Pancreas (tissue), 10 donors: ENCODE data around the gene OR5L2. TPM values are rescaled to one million over a fixed set of nuclear protein-coding genes. Genes with fewer than 3 reads are reported as not detected.

Experiments
- ATAC-seq, 4 donors: fragments of 200-7000 bp; cut with Tn5 transposase; one replicate each; pipeline versions ENCODE4 v1.8.0 to v1.9.1; 2020; ENCODE audit warnings: mild to moderate bottlenecking in 4 of 4, moderate library complexity in 4 of 4
- DNase-seq, 6 donors: peaks; one replicate each; pipeline ENCODE4 v3.0.0-alpha.2; 2020
- FAIRE-seq: peaks from 2 replicates; lab custom pipeline; 2012; peaks lifted over from hg19 to GRCh38; lab: Jason Lieb, UNC
- H3K27ac ChIP-seq, 4 donors: fragments of 200-600 bp; sonication (generic); 1 replicate in 3 of 4; 2 replicates in 1 of 4; pipeline versions ENCODE4 v1.5.0 to v1.8.0; 2020
- H3K27me3 ChIP-seq, 4 donors: fragments of 200-600 bp; one replicate each; pipeline ENCODE4 v1.8.0; 2021
- H3K36me3 ChIP-seq, 3 donors: fragments of 200-600 bp; sonication (generic) in 1 of 3; one replicate each; pipeline versions ENCODE4 v1.5.0 to v1.8.0; 2020 to 2021
- H3K4me1 ChIP-seq, 3 donors: fragments of 200-600 bp; one replicate each; pipeline ENCODE4 v1.8.0; 2021
- H3K4me3 ChIP-seq, 4 donors: fragments of 200-600 bp; sonication (generic) in 2 of 4; one replicate each; pipeline versions ENCODE4 v1.5.0 to v1.8.0; 2020 to 2021
- H3K9me3 ChIP-seq, 4 donors: fragments of 200-600 bp; one replicate each; pipeline ENCODE4 v1.8.0; 2021
- WGBS, 2 donors: extraction: QIAGEN DNeasy Blood & Tissue Kit; methylation state at CpG; one replicate each; pipeline ENCODE4 v1.1.7; 2013; 5-methylcytosine and 5-hydroxymethylcytosine counted together
- intact Hi-C, 3 donors: fragments of 100-400 bp; cut with DNase I; formaldehyde crosslinking; loops; one replicate each; pipeline versions ENCODE4 v1.11.1 to v1.14.2; 2022
- polyA plus RNA-seq, 2 donors: library from polyadenylated mRNA; stranded (reverse); fragments of 200-250 nt; gene quantifications; one replicate each; pipeline ENCODE4 v1.2.3, GENCODE V29; 2013
- total RNA-seq, 6 donors: library from RNA; stranded (reverse); fragmentation: NEBNext Ultra II Directional in 4 of 6; extraction: Animal tissue kit (Norgen Biotek cat#: 25700) in 4 of 6; gene quantifications; one replicate each; pipeline versions ENCODE4 v1.2.1 to v1.2.4, GENCODE V29; 2021 to 2023
- TF ChIP-seq, protein P1 (sequence below), 4 donors: fragments of 200-600 bp; sonication (generic) in 3 of 4; IDR thresholded peaks; one replicate each; pipeline versions ENCODE4 v1.5.0 to v1.8.0; 2021; ENCODE audit warnings: antibody characterized with exemption in 4 of 4
- donor health status: healthy with polysubstance abuse.
- donor health status: DM: no; HTN: no; CAD: no; lungs with moderate emphysema.
- donor health status: DM: no; HTN: no; CAD: no.
- donor health status: control.
- donor health status: control.
- donor health status: Bipolar disorder and iron deficiency.
- donor health status: DM: yes; HTN: yes; CAD: no.
- donor health status: DM: no; HTN: no; CAD: no.
- donor health status: DM: no; HTN: no; CAD: no.
- donor health status: DM: yes; HTN: yes; CAD: no.

The OR5L2 gene
- total RNA-seq (not detected), polyA plus RNA-seq (not detected)

DNA sequence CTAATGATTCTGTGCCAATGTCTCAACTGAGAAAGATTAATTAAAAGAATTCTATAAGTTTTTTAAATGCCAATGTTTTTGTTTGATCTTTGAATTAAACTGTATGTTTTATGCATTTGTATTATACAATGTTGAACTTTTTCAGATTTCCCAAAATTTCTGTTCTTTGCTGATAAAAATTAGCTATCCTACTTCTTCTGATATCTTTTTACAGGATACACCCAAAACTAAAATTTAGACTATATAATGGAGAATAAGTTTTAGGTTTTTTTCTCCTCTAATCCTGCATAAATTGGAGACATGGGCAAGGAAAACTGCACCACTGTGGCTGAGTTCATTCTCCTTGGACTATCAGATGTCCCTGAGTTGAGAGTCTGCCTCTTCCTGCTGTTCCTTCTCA is at the start of gene OR5L2:
Gene OR5L2, plus strand, starts transcription at position 301 of the 400 bp plus-strand sequence. Its CDS starts 0 bp downstream, at position 301.
- ATAC-seq (no peak), DNase-seq (no peak), FAIRE-seq (no peak)
- no peaks in the 10 kb centered on the region for H3K9me3 ChIP-seq
- H3K4me1 ChIP-seq = no peaks in the 10 kb centered on the region
- no peak within 1 kb of the TSS for H3K27ac ChIP-seq
- no peaks in the 10 kb centered on the region for H3K36me3 ChIP-seq
- no peaks in the 10 kb centered on the region for H3K27me3 ChIP-seq
- TF ChIP-seq, protein P1, sequence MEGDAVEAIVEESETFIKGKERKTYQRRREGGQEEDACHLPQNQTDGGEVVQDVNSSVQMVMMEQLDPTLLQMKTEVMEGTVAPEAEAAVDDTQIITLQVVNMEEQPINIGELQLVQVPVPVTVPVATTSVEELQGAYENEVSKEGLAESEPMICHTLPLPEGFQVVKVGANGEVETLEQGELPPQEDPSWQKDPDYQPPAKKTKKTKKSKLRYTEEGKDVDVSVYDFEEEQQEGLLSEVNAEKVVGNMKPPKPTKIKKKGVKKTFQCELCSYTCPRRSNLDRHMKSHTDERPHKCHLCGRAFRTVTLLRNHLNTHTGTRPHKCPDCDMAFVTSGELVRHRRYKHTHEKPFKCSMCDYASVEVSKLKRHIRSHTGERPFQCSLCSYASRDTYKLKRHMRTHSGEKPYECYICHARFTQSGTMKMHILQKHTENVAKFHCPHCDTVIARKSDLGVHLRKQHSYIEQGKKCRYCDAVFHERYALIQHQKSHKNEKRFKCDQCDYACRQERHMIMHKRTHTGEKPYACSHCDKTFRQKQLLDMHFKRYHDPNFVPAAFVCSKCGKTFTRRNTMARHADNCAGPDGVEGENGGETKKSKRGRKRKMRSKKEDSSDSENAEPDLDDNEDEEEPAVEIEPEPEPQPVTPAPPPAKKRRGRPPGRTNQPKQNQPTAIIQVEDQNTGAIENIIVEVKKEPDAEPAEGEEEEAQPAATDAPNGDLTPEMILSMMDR (IDR thresholded peaks at IDR 0.05) = no peak
- no peak within 1 kb of the TSS for H3K4me3 ChIP-seq
- intact Hi-C loops = no loop called here

DNA sequence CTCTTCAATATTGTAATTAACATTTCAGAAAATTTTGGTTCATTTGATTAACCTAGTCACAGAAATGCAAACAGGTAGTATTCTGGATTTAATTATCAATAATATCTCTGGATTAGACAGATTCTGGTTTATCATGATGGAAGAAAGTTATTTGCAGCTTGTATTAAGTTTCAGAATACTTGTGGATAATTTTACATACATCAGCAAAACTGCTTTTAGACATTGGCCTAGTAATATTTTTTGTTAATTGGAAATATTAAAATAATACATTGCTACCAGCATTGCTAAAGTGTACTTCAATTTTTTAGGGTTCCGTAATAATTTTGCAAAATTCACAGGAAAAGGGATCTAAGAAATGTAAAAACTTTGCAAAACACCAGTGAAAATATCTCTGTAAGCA is 35.4 kb upstream of the OR5L2 start:
- TF ChIP-seq, protein P1 (IDR thresholded peaks at IDR 0.05) = no peak
- DNase-seq = no peak
- Histone ChIP-seq H3K36me3 (no peaks in the 10 kb centered on the region), H3K27ac (no peak overlapping the region), H3K9me3 (no peaks in the 10 kb centered on the region), H3K4me1 (no peaks in the 10 kb centered on the region), H3K4me3 (no peak overlapping the region), H3K27me3 (no peaks in the 10 kb centered on the region)
- no peak for ATAC-seq
- no peak for FAIRE-seq
- intact Hi-C loops = no loop called here
- 68 to 81% methylated on average over 1 of the region's 1 CpG for WGBS, 2 donors

DNA sequence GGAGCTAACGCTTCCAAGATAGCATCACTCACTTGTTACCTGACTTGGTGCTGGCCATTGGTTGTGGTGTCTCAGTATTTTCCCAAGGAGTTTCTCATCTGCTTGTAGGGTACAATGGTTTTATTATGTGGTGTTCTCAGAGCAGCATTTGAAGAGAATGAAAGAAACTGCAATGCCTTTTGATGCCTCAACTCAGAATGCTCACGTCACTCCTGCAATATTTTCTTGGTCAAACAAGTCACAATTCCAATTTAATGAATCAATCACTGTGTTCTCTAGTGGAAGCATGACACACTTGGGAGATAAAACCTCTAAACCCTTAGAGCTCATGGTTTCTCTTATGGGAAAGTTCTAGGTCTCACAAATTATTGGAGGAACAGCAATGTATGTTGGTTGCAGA is 33.7 kb upstream of the OR5L2 start:
- Histone ChIP-seq H3K4me1 (no peaks in the 10 kb centered on the region), H3K36me3 (no peaks in the 10 kb centered on the region), H3K9me3 (no peaks in the 10 kb centered on the region), H3K4me3 (no peak overlapping the region), H3K27ac (no peak overlapping the region), H3K27me3 (no peaks in the 10 kb centered on the region)
- FAIRE-seq (no peak), ATAC-seq (no peak), DNase-seq (no peak)
- intact Hi-C loops = no loop called here
- TF ChIP-seq, protein P1 (IDR thresholded peaks at IDR 0.05) = no peak
- WGBS, 2 donors = 38 to 57% methylated on average over 2 of the region's 2 CpGs

DNA sequence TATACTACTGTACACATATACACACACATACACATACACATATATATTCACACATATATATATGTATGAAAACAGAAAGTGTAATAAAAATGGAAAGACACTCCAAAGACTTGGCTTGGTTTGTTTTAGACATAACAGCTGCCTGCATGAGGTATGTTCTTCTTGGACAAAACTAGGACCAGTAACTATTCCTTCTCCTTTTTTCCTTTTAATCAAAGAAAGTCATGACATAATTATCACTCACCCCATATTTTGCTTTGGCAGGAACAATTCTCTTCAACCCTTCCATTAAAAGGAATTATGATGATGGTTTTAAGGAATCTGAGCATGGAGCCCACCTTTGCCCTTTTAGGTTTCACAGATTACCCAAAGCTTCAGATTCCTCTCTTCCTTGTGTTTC is 31.8 kb upstream of the OR5L2 start, which contains the start of gene OR5D14:
Gene OR5D14, plus strand, starts transcription at position 301 of the 400 bp plus-strand sequence. Its CDS starts 0 bp downstream, at position 301.
- Histone ChIP-seq H3K36me3 (no peaks in the 10 kb centered on the region), H3K4me3 (no peak within 1 kb of the TSS), H3K4me1 (no peaks in the 10 kb centered on the region), H3K27ac (no peak within 1 kb of the TSS), H3K27me3 (no peaks in the 10 kb centered on the region), H3K9me3 (no peaks in the 10 kb centered on the region)
- TF ChIP-seq, protein P1 (IDR thresholded peaks at IDR 0.05) = no peak
- FAIRE-seq (no peak), DNase-seq (no peak), ATAC-seq (no peak)
- intact Hi-C loops = no loop called here

DNA sequence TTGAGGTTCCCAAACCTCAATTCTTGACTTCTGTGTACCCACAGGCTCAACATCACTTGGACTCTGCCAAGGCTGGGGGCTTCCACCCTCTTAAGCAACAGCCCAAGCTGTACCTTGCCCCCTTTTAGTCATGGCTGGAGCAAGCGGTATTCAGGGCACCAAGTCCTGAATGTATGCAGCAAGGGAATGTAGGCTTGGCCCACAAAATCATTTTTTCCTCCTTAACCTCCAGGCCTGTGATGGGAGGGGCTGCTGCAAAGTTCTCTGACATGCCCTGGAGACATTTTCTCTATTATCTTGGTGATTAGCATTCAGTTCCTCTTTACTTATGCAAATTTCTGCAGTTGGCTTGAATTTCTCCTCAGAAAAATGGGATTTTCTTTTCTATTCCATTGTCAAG is 20.8 kb upstream of the OR5L2 start:
- Histone ChIP-seq H3K27ac (no peak overlapping the region), H3K36me3 (no peaks in the 10 kb centered on the region), H3K4me1 (no peaks in the 10 kb centered on the region), H3K27me3 (no peaks in the 10 kb centered on the region), H3K9me3 (no peaks in the 10 kb centered on the region), H3K4me3 (no peak overlapping the region)
- FAIRE-seq (no peak), DNase-seq (no peak), ATAC-seq (no peak)
- TF ChIP-seq, protein P1 (IDR thresholded peaks at IDR 0.05) = no peak
- intact Hi-C loops = no loop called here
- 77 to 83% methylated on average over 1 of the region's 1 CpG for WGBS, 2 donors
